Activated CD4-positive, CD25-positive, alpha-beta regulatory T cell treated with anti-CD3 and anti-CD28 coated beads, Interleukin-2, amount 50 U/mL, for 16 hours (primary cell): Measurements from ENCODE around the gene CLPTM1.

ENCODE experiments used
- DNase-seq: peaks from one replicate; pipeline ENCODE4 v3.0.0-alpha.2; 2020; ENCODE audit warnings: low read depth, low spot score

CLPTM1 gene

DNA sequence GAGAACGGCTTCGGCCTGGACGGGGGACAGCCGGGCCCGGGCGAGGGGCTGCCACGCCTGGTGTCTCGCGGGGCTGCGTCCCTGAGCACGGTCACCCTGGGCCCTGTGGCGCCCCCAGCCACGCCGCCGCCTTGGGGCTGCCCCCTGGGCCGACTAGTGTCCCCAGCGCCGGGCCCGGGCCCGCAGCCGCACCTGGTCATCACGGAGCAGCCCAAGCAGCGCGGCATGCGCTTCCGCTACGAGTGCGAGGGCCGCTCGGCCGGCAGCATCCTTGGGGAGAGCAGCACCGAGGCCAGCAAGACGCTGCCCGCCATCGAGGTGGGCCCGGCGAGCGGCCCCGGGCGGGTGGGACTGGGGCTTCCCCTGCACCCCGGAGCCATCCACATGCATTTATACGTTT, 56.8 kb downstream of the CLPTM1 start:
- DNase-seq, result no peak

DNA sequence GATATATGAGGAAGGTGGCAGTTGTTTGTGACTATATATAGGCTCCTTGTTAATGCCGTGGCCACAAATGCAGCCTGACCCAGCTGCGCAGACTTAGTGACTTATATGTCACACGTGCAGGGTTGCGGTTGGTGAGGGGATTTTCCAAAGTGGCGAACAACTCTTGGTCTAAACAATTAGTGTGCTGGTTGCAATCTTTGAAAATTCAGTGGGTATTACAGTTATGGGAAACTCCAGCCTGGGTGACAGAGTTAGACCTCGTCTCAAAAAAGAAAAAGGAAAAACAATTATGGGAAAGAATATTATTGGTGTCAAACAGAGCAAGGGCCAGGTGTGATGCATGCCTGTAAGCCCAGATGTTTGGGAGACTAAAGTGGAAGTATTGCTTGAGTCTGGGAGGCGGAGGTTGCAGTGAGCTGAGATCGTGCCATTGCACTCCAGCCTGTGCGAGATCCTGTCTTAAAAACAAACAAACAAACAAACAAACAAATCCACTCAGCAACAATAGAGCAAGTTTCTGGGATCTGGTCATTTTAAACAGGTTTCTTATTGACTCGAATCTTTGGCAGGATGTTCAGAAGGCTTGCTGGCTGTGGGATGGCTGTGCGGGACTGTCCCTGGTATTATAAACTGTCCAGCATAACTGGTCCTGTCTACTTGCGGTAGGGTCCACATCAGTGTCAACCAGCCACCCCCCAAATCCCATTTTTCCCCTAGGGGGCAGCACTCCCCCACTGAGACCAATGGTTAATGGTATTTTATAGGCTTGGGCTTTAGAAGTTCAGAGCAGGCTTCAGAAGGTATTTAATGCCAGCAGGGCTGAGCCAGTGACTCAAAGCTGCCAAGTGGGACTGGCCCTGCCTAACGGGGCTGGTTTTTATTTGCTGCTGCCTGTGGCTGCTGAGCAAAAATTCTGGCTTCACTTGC, 61.5 kb downstream of the CLPTM1 start:
- peak; percentile 51 for DNase-seq

GRCh38 chr19:45019187-45019586, 64.0 kb downstream of the CLPTM1 start:
- no peak for DNase-seq

DNA sequence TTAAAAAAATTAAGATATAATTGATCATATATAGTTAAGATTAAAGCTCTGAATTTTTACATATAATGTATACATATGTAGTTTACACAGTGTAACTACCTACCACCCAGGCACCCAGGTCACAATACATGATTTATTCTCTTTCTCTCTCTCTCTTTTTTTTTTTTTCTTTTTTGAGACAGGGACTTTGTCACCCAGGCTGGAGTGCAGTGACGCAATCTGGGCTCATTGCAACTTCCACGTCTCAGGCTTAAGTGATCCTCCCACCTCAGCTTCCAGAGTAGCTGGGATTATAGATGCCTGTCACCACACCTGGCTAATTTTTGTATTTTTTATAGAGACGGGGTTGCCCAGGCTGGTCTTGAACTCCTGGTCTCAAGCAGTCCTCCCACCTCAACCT, 64.9 kb downstream of the CLPTM1 start:
- DNase-seq, result no peak

DNA sequence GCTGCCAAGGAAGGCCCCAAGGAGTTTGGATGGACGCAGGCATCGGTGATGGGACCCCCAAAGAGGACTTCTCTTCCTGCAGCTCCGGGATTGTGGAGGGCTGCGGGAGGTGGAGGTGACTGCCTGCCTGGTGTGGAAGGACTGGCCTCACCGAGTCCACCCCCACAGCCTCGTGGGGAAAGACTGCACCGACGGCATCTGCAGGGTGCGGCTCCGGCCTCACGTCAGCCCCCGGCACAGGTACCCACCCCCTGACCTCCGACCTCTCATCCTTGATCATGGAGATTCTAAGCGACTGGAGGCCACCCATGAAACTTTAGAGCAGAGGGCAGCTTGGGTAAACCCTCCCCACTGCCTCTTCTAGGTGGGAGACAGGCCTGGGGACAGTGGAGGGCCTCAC, 66.8 kb downstream of the CLPTM1 start:
- DNase-seq, result no peak

DNA sequence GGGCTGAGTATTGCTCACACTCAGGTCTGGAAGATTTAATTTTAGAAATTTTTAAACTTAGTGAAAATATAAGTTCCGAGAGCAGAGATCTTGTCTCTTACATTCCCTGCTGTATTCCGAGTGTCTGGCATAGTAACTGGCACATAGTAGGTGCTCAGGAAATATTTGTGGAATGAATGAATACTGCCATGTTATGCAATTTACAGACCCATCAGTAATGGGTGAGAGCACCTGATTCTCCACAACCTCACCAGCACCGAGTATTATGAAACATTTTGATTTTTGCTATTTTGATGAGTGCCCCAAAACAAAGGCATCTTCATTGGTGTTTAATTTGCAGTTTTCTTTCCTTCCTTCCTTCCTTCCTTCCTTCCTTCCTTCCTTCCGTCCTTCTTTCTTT, 67.9 kb downstream of the CLPTM1 start:
- no peak for DNase-seq

GRCh38 chr19:45025264-45025663, 70.1 kb downstream of the CLPTM1 start:
- no peak for DNase-seq

DNA sequence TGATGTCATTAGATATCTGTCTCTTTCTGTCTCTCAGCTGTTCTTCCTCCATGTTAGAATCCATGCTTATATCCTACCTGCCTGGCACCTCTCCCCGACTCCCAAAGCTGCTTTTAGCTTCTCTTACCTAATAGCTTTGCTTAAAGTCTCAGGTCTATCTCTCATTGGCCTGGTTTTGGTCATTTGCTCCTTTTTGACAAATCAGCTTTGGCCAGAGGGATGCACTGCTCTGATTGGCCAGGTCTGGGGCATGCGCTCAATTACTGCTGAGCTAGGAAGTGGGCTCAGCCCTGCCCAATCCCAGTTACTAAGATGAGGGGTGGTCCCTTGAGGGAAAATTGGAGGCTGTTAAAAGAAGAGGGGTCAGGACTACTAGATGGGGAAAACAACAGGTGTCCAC, 72.2 kb downstream of the CLPTM1 start:
- no peak for DNase-seq

DNA sequence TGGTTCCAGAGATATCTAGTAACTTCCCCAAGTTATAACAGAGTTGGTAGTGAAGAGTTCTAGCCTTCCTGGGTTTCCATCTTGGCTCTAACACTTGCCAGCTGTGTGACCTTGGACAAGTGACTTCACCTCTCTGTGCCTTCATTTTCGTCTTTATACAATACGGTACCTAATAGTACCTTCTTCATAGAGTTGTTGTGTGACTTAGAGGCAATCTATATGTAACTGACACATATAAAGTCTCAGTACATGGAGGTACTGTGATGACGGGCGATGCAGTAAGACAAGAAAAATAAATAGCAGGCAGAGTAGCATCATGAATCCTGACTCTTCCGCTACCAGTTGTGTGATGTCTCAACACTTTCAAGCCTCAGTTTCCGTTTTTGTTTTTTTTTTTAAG, 75.6 kb downstream of the CLPTM1 start:
- no peak for DNase-seq

- no peak for DNase-seq
These were observed 77.2 kb downstream of the CLPTM1 start for GRCh38 chr19:45032421-45032820.

DNA sequence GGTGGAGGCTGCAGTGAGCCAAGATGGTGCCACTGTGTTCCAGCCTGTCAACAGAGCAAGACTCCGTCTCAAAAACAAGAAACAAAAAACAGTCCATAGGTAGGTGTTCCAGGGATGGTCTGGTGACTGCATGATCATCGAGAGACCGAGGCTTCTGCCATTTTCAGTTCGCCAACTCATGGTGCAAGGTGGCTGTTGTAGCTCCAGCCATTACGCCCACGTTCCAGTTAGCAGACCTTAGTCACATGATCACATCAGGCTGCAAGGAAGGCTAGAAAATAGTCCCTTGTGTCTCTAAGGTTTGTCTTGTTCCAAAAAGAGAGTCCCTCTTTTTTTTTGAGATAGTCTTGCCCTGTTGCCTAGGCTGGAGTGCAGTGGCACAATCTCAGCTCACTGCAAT, 80.6 kb downstream of the CLPTM1 start:
- DNase-seq, result no peak

GRCh38 chr19:45037393-45038169, 82.4 kb downstream of the CLPTM1 start:
- no peak for DNase-seq

DNA sequence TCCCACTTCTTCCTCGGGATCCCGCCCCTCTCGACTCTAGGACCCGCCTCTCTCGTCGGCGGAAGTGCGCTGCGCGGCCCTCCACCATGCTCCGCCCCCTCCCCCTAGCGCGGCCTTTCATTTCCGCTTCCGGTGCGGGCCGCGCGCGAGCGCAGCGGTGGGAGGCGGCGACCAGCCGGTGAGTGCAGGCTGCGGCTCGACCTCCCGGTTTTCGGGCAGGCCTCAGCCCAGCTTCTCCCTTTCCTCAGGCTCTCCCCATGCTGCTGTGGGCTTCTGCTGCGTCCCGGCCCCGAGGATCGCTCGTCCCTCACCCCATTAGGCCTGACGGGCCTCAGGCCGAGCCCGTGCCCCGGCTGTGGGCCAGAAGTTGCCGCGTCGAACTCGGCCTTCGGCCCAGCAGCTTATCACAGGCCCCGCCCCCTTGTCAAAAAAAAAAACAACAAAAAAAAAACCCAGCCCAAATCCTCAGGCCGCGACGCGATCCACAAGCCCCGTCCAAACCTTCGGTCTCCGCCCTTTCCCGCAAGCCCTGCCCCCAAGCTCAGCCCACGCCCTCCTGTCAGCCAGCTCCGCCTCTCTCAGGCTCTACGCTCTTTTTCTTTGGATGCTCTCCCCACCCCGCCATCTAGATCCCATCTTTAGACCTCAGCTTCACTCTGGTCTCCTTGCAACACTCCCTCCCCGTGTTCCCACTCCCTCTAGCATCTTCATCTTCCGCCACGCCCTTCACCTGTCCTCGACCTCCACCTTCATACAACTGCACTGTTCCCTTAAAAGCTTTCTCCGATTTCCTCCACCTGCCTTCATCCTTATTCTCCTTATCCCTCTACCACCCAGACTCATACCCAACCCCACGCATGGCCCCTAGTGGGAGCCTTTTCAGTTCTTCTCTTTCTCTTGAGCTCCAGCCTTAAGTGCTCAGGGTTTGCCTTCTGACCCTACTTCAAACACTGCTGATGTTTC, 84.0 kb downstream of the CLPTM1 start, which contains the start of gene CLASRP:
TSS of gene CLASRP (plus strand) at position 115 of the 963 bp plus-strand sequence. CDS start 1,168 bp downstream, outside the sequence.
- DNase-seq, result peak; percentile 80

GRCh38 chr19:45040059-45040771, 85.0 kb downstream of the CLPTM1 start:
- no peak for DNase-seq

DNA sequence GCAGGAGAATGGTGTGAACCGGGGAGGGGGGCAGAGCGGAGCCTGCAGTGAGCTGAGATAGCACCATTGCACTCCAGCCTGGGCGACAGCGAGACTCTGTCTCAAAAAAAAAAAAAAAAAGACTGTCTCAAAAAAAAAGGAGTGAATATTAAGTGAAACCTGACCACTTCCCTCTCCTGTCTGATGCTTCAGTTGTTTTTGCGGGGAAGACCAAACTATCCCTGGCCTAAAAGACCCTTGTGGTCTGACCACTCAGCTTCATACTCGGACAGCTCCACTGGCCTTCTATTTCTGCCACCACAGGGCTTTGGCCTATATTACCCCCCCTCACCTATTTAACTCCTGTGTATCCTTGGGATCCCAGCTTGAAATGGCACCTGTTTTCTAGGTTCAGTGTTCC, 85.9 kb downstream of the CLPTM1 start:
- DNase-seq, result no peak
